CD4-positive, alpha-beta T cell (primary cell): ENCODE measurements around the gene VASN. TPM values are rescaled to one million over a fixed set of nuclear protein-coding genes. Genes with fewer than 3 reads are reported as not detected.
A peak's percentile ranks its signal among the peaks of the same experiment; 100 is the strongest.

Experiments
- ATAC-seq: fragments of 200-7000 bp; cut with Tn5 transposase; one replicate; pipeline ENCODE4 v1.10.0; 2022; ENCODE audit warnings: mild to moderate bottlenecking; ENCODE audit not compliant: poor library complexity
- CTCF ChIA-PET: fragments of 350-600 bp; sonication (Branson Sonifier 250); formaldehyde crosslinking; loops from one replicate; lab custom pipeline; 2021; ENCODE audit warnings: antibody characterized with exemption, inconsistent platforms; lab: Charles Lee
- POLR2A ChIA-PET: fragments of 350-600 bp; sonication (Branson Sonifier 250); formaldehyde crosslinking; loops from one replicate; lab custom pipeline; 2021; ENCODE audit warnings: antibody characterized with exemption, inconsistent platforms; lab: Charles Lee
- DNase-seq, 14 experiments: peaks; one replicate each; pipeline ENCODE4 v3.0.0-alpha.2; 2013 to 2020; ENCODE audit warnings: mixed read lengths in 2 of 14
- H3K27ac ChIP-seq, 2 donors: one replicate each; pipeline versions ENCODE4 v1.5.1 to v1.7.0; 2013; ENCODE audit warnings: low read length in 2 of 2, low read depth in 1 of 2, mild to moderate bottlenecking in 1 of 2
- H3K27me3 ChIP-seq, 2 experiments: 1 replicate in 1 of 2; 2 replicates in 1 of 2; pipeline versions ENCODE4 v1.6.1 to v1.7.0; 2013; ENCODE audit warnings: low read length in 2 of 2, control low read depth in 1 of 2, mild to moderate bottlenecking in 1 of 2, moderate library complexity in 1 of 2; ENCODE audit not compliant: insufficient read depth in 2 of 2, control insufficient read depth in 1 of 2
- H3K36me3 ChIP-seq: one replicate; pipeline ENCODE4 v1.6.1; 2013; ENCODE audit warnings: low read length, control low read depth; ENCODE audit not compliant: insufficient read depth
- H3K4me1 ChIP-seq: one replicate; pipeline ENCODE4 v1.6.1; 2013; ENCODE audit warnings: low read length, control low read depth; ENCODE audit not compliant: insufficient read depth
- H3K4me3 ChIP-seq: one replicate; pipeline ENCODE4 v1.5.1; 2013; ENCODE audit warnings: mild to moderate bottlenecking, low read length, moderate library complexity
- H3K9me3 ChIP-seq, 2 experiments: 1 replicate in 1 of 2; 2 replicates in 1 of 2; pipeline versions ENCODE4 v1.6.1 to v1.7.0; 2013; ENCODE audit warnings: low read length in 2 of 2, mild to moderate bottlenecking in 2 of 2, control low read depth in 1 of 2, moderate library complexity in 1 of 2; ENCODE audit not compliant: control insufficient read depth in 1 of 2, insufficient read depth in 1 of 2
- H3K27ac Mint-ChIP-seq: one replicate; pipeline ENCODE4 v1.8.0; 2020; ENCODE audit warnings: mixed read lengths
- H3K27me3 Mint-ChIP-seq: one replicate; pipeline ENCODE4 v1.8.0; 2021; ENCODE audit warnings: mixed read lengths
- H3K36me3 Mint-ChIP-seq: one replicate; pipeline ENCODE4 v1.8.0; 2021; ENCODE audit warnings: low read depth, mixed read lengths
- H3K4me1 Mint-ChIP-seq: one replicate; pipeline ENCODE4 v1.8.0; 2021; ENCODE audit warnings: low read depth, mixed read lengths
- H3K4me3 Mint-ChIP-seq: one replicate; pipeline ENCODE4 v1.8.0; 2020; ENCODE audit warnings: mild to moderate bottlenecking, mixed read lengths
- H3K9me3 Mint-ChIP-seq: one replicate; pipeline ENCODE4 v1.8.0; 2020; ENCODE audit warnings: mixed read lengths
- CTCF ChIP-seq: fragments of 200-600 bp; IDR thresholded peaks from one replicate; pipeline ENCODE4 v1.8.0; 2022; ENCODE audit warnings: antibody characterized with exemption, mild to moderate bottlenecking
- intact Hi-C, 2 experiments: fragments of 100-400 bp; cut with DNase I in 1 of 2; cut with micrococcal nuclease in 1 of 2; formaldehyde crosslinking; loops; one replicate each; pipeline versions ENCODE4 v1.15.1 to v1.9.0; 2023 to 2025; cut with DNase I, micrococcal nuclease
- total RNA-seq, 174 experiments: library from RNA in 2 of 174; stranded (reverse) in 2 of 174; gene quantifications; one replicate each; pipeline ENCODE4 v1.2.3 and lab custom pipeline; 2021 to 2026

VASN gene
- total RNA-seq, 2 experiments from 2014 or later: 0.70 to 0.77 TPM

GRCh38 chr16:4366016-4366415, 5.6 kb upstream of the VASN start:
- intact Hi-C loops: no loop called here
- Mint-ChIP-seq H3K4me3 (no peak overlapping the region), H3K4me1 (peaks cover 4% of the 10 kb centered on the region), H3K27me3 (no peaks in the 10 kb centered on the region), H3K9me3 (no peaks in the 10 kb centered on the region), H3K27ac (peak overlapping the region; percentile 75), H3K36me3 (peaks cover 55% of the 10 kb centered on the region)
- ChIA-PET POLR2A (no interaction called here), CTCF (interaction anchor here (0.9 kb wide), 1 partner anchor 37 kb away, joined by 3 read pairs; no protein-coding TSS in a partner anchor)
- ATAC-seq (no peak), DNase-seq (no peak)
- Histone ChIP-seq H3K4me1 (peaks cover 10% of the 10 kb centered on the region), H3K4me3 (no peak overlapping the region), H3K27ac (no peak overlapping the region), H3K9me3 (no peaks in the 10 kb centered on the region), H3K36me3 (peaks cover 73% of the 10 kb centered on the region), H3K27me3 (no peaks in the 10 kb centered on the region)
- TF ChIP-seq CTCF: no peak

- H3K27ac ChIP-seq: no peak overlapping the region
- DNase-seq (no peak), ATAC-seq (no peak)
- H3K27me3 Mint-ChIP-seq: no peaks in the 10 kb centered on the region
- H3K4me1 ChIP-seq: peaks cover 21% of the 10 kb centered on the region
- no peaks in the 10 kb centered on the region for H3K9me3 ChIP-seq
- peaks cover 9% of the 10 kb centered on the region for H3K4me1 Mint-ChIP-seq
- peaks cover 46% of the 10 kb centered on the region for H3K36me3 Mint-ChIP-seq
- peak overlapping the region; percentile 75 for H3K27ac Mint-ChIP-seq
- no peaks in the 10 kb centered on the region for H3K27me3 ChIP-seq
- ChIA-PET CTCF (no interaction called here), POLR2A (no interaction called here)
- H3K36me3 ChIP-seq: peaks cover 60% of the 10 kb centered on the region
- peak overlapping the region; percentile 27 for H3K4me3 Mint-ChIP-seq
- no peak for TF ChIP-seq CTCF
- no peaks in the 10 kb centered on the region for H3K9me3 Mint-ChIP-seq
- H3K4me3 ChIP-seq: no peak overlapping the region
- intact Hi-C loops: no loop called here
Measured at GRCh38 chr16:4367393-4367856, 4.2 kb upstream of the VASN start.

GRCh38 chr16:4369007-4369733, 2.5 kb upstream of the VASN start:
- H3K4me1 ChIP-seq: peaks cover 38% of the 10 kb centered on the region
- no peaks in the 10 kb centered on the region for H3K9me3 Mint-ChIP-seq
- H3K36me3 ChIP-seq: peaks cover 48% of the 10 kb centered on the region
- H3K27ac ChIP-seq: no peak overlapping the region
- no peak for DNase-seq
- CTCF ChIA-PET: no interaction called here
- peak overlapping the region; percentile 69 for H3K27ac Mint-ChIP-seq
- no peak for TF ChIP-seq CTCF
- H3K27me3 ChIP-seq: no peaks in the 10 kb centered on the region
- no peak overlapping the region for H3K4me3 ChIP-seq
- ATAC-seq: no peak
- peak overlapping the region; percentile 31 for H3K4me3 Mint-ChIP-seq
- H3K4me1 Mint-ChIP-seq: peaks cover 22% of the 10 kb centered on the region
- POLR2A ChIA-PET: no interaction called here
- H3K9me3 ChIP-seq: no peaks in the 10 kb centered on the region
- H3K27me3 Mint-ChIP-seq: no peaks in the 10 kb centered on the region
- peaks cover 33% of the 10 kb centered on the region for H3K36me3 Mint-ChIP-seq
- intact Hi-C loops: no loop called here
